Hepatocyte (in vitro differentiated cells): ENCODE measurements around the gene COL4A1. TPM values are rescaled to one million over a fixed set of nuclear protein-coding genes. Genes with fewer than 3 reads are reported as not detected.

Experiments
- DNase-seq: peaks from one replicate; pipeline ENCODE4 v3.0.0-alpha.2; 2016; ENCODE audit warnings: low spot score
- H2AFZ ChIP-seq: fragments of 200-600 bp; sonication (generic); 2 replicates; pipeline ENCODE4 v1.6.0; 2016; ENCODE audit warnings: antibody characterized with exemption, mild to moderate bottlenecking
- H3K27ac ChIP-seq: fragments of 200-600 bp; sonication (generic); 2 replicates; pipeline ENCODE4 v1.5.1; 2016; ENCODE audit warnings: mild to moderate bottlenecking
- H3K27me3 ChIP-seq: fragments of 200-600 bp; sonication (generic); 2 replicates; pipeline ENCODE4 v1.6.1; 2016
- H3K36me3 ChIP-seq: fragments of 200-600 bp; sonication (generic); replicated peaks from 2 replicates; pipeline ENCODE4 v1.5.1; 2016; ENCODE audit warnings: low read depth; ENCODE audit not compliant: insufficient read depth
- H3K4me1 ChIP-seq: fragments of 200-600 bp; sonication (generic); 2 replicates; pipeline ENCODE4 v1.5.1; 2016; ENCODE audit warnings: mild to moderate bottlenecking, moderate library complexity; ENCODE audit not compliant: insufficient read depth
- H3K4me2 ChIP-seq: fragments of 200-600 bp; sonication (generic); 2 replicates; pipeline ENCODE4 v1.6.0; 2016
- H3K4me3 ChIP-seq: fragments of 200-600 bp; sonication (generic); 2 replicates; pipeline ENCODE4 v1.5.1; 2016; ENCODE audit warnings: mild to moderate bottlenecking
- H3K79me2 ChIP-seq: fragments of 200-600 bp; sonication (generic); 2 replicates; pipeline ENCODE4 v1.6.0; 2017; ENCODE audit warnings: mild to moderate bottlenecking
- H3K9me2 ChIP-seq: fragments of 200-600 bp; sonication (generic); replicated peaks from 2 replicates; pipeline ENCODE4 v1.6.0; 2017; ENCODE audit warnings: mild to moderate bottlenecking; ENCODE audit not compliant: insufficient read depth
- H3K9me3 ChIP-seq: fragments of 200-600 bp; sonication (generic); 2 replicates; pipeline ENCODE4 v1.5.1; 2016; ENCODE audit warnings: low read depth, mild to moderate bottlenecking
- H4K20me1 ChIP-seq: fragments of 200-600 bp; sonication (generic); 2 replicates; pipeline ENCODE4 v1.6.0; 2016; ENCODE audit warnings: mild to moderate bottlenecking; ENCODE audit not compliant: insufficient read depth, poor library complexity, severe bottlenecking
- EZH2 ChIP-seq: fragments of 200-600 bp; sonication (generic); IDR thresholded peaks from 2 replicates; pipeline ENCODE4 v1.6.1; 2016; ENCODE audit warnings: antibody characterized with exemption, mild to moderate bottlenecking, borderline replicate concordance
- EZH2phosphoT487 ChIP-seq: fragments of 200-600 bp; sonication (generic); IDR thresholded peaks from one replicate; pipeline ENCODE4 v1.6.1; 2018; ENCODE audit warnings: antibody characterized with exemption, mild to moderate bottlenecking, low read depth, moderate library complexity; ENCODE audit not compliant: unreplicated experiment, severe bottlenecking
- WGBS: methylation state at CpG from one replicate; pipeline ENCODE4 v1.1.6; 2016; ENCODE audit warnings: low lambda C conversion rate; ENCODE audit errors: missing lambda C conversion rate; 5-methylcytosine and 5-hydroxymethylcytosine counted together
- polyA plus RNA-seq: library from polyadenylated mRNA; unstranded; fragments of >200 nt; fragmentation: Nextera tagmentation; extraction: Ambion mirVana; gene quantifications from 2 replicates; pipeline ENCODE4 v1.2.1, GENCODE V29; 2016
- total RNA-seq: library from RNA; depleted of rRNA; stranded (reverse); fragments of >200 nt; gene quantifications from 2 replicates; pipeline ENCODE4 v1.2.3, GENCODE V29; 2014
- TF ChIP-seq, protein P1 (sequence below): fragments of 200-600 bp; sonication (generic); IDR thresholded peaks from 2 replicates; pipeline ENCODE4 v1.5.1; 2016; ENCODE audit warnings: antibody characterized with exemption, mild to moderate bottlenecking; ENCODE audit not compliant: poor library complexity

COL4A1 gene
- total and polyA plus RNA-seq, 2 experiments from 2014 or later: 138 to 269 TPM

DNA sequence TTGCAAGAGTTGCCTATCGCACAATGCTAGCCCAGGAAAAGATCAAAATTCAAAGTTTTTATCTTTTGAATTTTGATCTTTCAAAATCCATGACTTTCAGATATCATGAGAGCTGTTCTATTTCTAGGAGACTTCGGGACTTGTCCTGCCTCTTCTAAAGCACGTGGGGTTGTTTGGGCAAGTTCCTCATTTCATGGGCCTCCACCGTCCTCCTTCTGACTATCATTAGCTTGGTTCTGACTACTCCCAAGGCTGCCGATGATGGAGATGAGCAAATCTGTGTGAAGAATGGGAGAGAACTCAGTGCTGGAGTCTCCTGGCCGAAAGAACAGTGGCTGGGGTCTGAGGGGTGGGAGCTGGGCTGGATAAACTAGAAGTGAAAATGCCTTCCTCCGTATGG lies 86.5 kb downstream of the COL4A1 start:
- Histone ChIP-seq H2AFZ (no peak overlapping the region), H3K27me3 (no peaks in the 10 kb centered on the region), H3K4me3 (no peak overlapping the region), H3K9me3 (no peaks in the 10 kb centered on the region), H3K36me3 (no peaks in the 10 kb centered on the region), H3K4me1 (peaks cover 8% of the 10 kb centered on the region), H4K20me1 (no peaks in the 10 kb centered on the region), H3K9me2 (no peaks in the 10 kb centered on the region), H3K79me2 (no peaks in the 10 kb centered on the region), H3K27ac (peak overlapping the region; percentile 84), H3K4me2 (no peak overlapping the region)
- 91% methylated on average over 7 of the region's 7 CpGs for WGBS
- TF ChIP-seq EZH2phosphoT487: no peak
- DNase-seq: no peak

DNA sequence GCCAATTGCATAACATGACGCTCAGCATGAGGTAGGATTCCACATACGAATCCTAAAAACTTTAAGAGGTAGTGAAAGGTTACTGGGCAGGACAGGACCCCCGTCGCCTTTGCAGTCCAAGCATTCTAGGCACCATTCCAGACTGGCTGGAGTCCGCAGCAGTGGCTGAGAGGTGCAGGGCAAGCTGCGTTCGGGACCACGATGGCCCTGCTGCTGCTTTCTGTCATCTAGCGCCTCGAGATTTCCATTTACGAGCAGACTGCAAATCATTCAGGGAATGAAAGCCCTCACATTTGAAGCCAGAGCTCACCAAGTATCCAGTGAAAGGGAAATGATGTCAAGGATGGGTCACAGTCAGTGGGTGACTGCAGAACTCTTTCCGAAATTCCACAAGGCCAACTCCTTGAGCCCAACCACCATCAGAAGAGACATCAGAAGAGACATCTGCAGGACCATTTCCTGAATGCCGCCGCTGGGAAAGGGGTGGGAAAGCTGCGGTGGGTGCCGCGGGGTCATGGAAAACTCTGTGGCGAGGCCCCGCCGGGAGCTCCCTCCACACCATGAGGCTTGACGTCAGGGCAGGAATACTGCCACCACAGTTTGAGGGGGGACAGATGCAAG lies 88.3 kb downstream of the COL4A1 start:
- no peaks in the 10 kb centered on the region for H3K79me2 ChIP-seq

DNA sequence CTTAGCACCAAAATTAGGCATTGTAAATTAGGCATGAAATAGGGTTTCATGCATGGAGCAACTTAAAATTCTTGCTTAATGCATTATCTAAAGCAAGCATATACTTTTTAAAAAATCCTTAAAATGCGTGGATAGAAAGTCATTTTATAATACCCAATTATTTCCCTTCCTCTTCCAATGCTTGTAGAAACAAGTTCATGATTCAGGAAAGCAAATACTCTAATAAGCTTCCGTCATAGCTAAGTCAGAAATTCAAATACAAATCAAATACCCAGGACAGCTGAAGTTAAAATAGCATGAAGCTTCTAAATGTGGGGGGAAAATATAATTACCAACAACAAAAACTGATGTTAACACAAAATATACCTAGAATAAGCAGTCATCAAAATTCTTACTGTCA lies 89.1 kb downstream of the COL4A1 start:
- H2AFZ ChIP-seq: no peak overlapping the region
- no peak overlapping the region for H3K27ac ChIP-seq
- H3K4me3 ChIP-seq: no peak overlapping the region
- no peak overlapping the region for H3K4me2 ChIP-seq
- no peak for TF ChIP-seq EZH2phosphoT487
- TF ChIP-seq, protein P1, sequence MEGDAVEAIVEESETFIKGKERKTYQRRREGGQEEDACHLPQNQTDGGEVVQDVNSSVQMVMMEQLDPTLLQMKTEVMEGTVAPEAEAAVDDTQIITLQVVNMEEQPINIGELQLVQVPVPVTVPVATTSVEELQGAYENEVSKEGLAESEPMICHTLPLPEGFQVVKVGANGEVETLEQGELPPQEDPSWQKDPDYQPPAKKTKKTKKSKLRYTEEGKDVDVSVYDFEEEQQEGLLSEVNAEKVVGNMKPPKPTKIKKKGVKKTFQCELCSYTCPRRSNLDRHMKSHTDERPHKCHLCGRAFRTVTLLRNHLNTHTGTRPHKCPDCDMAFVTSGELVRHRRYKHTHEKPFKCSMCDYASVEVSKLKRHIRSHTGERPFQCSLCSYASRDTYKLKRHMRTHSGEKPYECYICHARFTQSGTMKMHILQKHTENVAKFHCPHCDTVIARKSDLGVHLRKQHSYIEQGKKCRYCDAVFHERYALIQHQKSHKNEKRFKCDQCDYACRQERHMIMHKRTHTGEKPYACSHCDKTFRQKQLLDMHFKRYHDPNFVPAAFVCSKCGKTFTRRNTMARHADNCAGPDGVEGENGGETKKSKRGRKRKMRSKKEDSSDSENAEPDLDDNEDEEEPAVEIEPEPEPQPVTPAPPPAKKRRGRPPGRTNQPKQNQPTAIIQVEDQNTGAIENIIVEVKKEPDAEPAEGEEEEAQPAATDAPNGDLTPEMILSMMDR: no peak
- no peak for TF ChIP-seq EZH2
- H3K36me3 ChIP-seq: no peaks in the 10 kb centered on the region
- peaks cover 11% of the 10 kb centered on the region for H3K4me1 ChIP-seq
- H3K79me2 ChIP-seq: no peaks in the 10 kb centered on the region
- no peaks in the 10 kb centered on the region for H3K9me2 ChIP-seq
- no peak for DNase-seq
- no peaks in the 10 kb centered on the region for H3K9me3 ChIP-seq
- H4K20me1 ChIP-seq: no peaks in the 10 kb centered on the region
- 95% methylated on average over 2 of the region's 2 CpGs for WGBS
- no peaks in the 10 kb centered on the region for H3K27me3 ChIP-seq

More for the DNA sequence above, 88.3 kb downstream of the COL4A1 start:
- Histone ChIP-seq H3K27ac (no peak overlapping the region), H3K4me1 (peaks cover 11% of the 10 kb centered on the region), H3K4me2 (no peak overlapping the region), H3K9me3 (no peaks in the 10 kb centered on the region), H3K9me2 (no peaks in the 10 kb centered on the region), H3K36me3 (no peaks in the 10 kb centered on the region), H4K20me1 (no peaks in the 10 kb centered on the region), H3K4me3 (no peak overlapping the region), H3K27me3 (no peaks in the 10 kb centered on the region), H2AFZ (no peak overlapping the region)
- DNase-seq: no peak
- WGBS: 68% methylated on average over 21 of the region's 21 CpGs
- TF ChIP-seq EZH2phosphoT487 (no peak), EZH2 (no peak)
- TF ChIP-seq, protein P1: no peak

DNA sequence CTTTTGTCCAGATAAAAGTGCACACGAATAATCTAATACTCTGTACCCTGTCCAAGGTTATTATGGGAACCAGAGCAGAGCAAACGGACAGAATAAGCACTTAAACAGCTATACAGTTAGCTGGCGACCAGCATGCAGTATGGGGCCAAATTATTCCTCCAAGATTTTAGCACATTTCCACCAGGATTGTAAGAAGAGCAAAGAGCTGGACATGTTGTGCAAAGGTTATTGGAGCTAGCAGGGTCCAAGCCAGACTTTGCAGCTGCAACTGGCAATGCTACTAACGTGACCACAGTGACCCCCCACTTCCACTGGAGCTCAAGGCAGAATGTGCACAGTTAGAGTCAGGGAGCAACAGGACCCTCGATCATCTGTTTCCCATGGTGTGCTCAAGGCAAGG lies 89.9 kb downstream of the COL4A1 start:
- Histone ChIP-seq H3K36me3 (no peaks in the 10 kb centered on the region), H3K79me2 (no peaks in the 10 kb centered on the region), H2AFZ (no peak overlapping the region), H3K27me3 (no peaks in the 10 kb centered on the region), H3K4me3 (no peak overlapping the region), H3K9me3 (no peaks in the 10 kb centered on the region), H3K9me2 (no peaks in the 10 kb centered on the region), H3K4me1 (peaks cover 10% of the 10 kb centered on the region), H3K4me2 (no peak overlapping the region), H3K27ac (peak overlapping the region; percentile 73), H4K20me1 (no peaks in the 10 kb centered on the region)
- 72% methylated on average over 5 of the region's 5 CpGs for WGBS
- TF ChIP-seq, protein P1: no peak
- TF ChIP-seq EZH2phosphoT487 (no peak), EZH2 (no peak)
- DNase-seq: no peak
